Motor neuron (in vitro differentiated cells): Measurements from ENCODE around the gene BLMH. TPM values are rescaled to one million over a fixed set of nuclear protein-coding genes. Genes with fewer than 3 reads are reported as not detected.

Source experiments
- ATAC-seq, 8 experiments: fragments of 200-7000 bp; cut with Tn5 transposase; replicated peaks in 6 of 8; 2 replicates each; pipeline ENCODE4 v1.8.0; 2021; ENCODE audit warnings: mild to moderate bottlenecking in 8 of 8, moderate library complexity in 8 of 8
- H3K27ac ChIP-seq, 2 donors: fragments of 250-450 bp; sonication (Bioruptor Pico); 2 replicates each; pipeline ENCODE4 v1.9.0; 2021; ENCODE audit warnings: antibody characterized with exemption in 2 of 2, mild to moderate bottlenecking in 2 of 2, moderate library complexity in 1 of 2
- H3K4me1 ChIP-seq, 2 donors: fragments of 250-450 bp; sonication (Bioruptor Pico); replicated peaks in 1 of 2; 2 replicates each; pipeline ENCODE4 v1.6.1; 2021; ENCODE audit warnings: antibody characterized with exemption in 2 of 2, mild to moderate bottlenecking in 2 of 2, moderate library complexity in 1 of 2
- H3K4me3 ChIP-seq, 5 donors: fragments of 250-450 bp; sonication (Bioruptor Pico); 2 replicates each; pipeline ENCODE4 v1.9.0; 2021; ENCODE audit warnings: antibody characterized with exemption in 5 of 5, mild to moderate bottlenecking in 5 of 5, moderate library complexity in 4 of 5
- WGBS, 10 experiments: fragments of 450-650 bp; shearing (Covaris generic); methylation state at CpG; one replicate each; pipeline ENCODE4 v1.0.0; 2022; 5-methylcytosine and 5-hydroxymethylcytosine counted together
- in situ Hi-C, 9 experiments: fragments of 400-800 bp; cut with MboI; loops; one replicate each; pipeline ENCODE4 v1.15.0; 2021; ENCODE audit warnings: low sequenced_read_pairs in 9 of 9, low pct_unique_long_range_greater_than_20kb in 2 of 9; ENCODE audit not compliant: unreplicated experiment in 9 of 9
- total RNA-seq, 8 experiments: library from RNA; unstranded; fragments of 300-600 nt; gene quantifications; 2 replicates each; pipeline versions ENCODE4 v1.2.3 to v1.2.4, GENCODE V29; 2022

The BLMH gene
- total RNA-seq, 8 experiments from 2014 or later, result 21.9 to 69.2 (median 32.5) TPM

GRCh38 chr17:30199600-30199999, 92.1 kb downstream of the BLMH start:
- WGBS, 10 experiments, result 40 to 93% (median 73%) methylated on average over 1 to 5 of the region's 5 CpGs; no CpG with 5 or more reads in 2 of the 10 experiments
- no peaks in the 10 kb centered on the region for H3K4me1 ChIP-seq
- H3K27ac ChIP-seq, result no peak overlapping the region
- H3K4me3 ChIP-seq, result no peak overlapping the region
- in situ Hi-C loops, result no loop called here
- ATAC-seq, result no peak

Other genes with a start within 250 kb of the BLMH start
- gene NSRP1, start 175.1 kb downstream of the BLMH start, total RNA-seq, result 10 to 100 TPM in 6 of 8 experiments, 1 to 10 TPM in 2; 6.3 to 48.1 (median 17.3) TPM
- gene SLC6A4, start 56.2 kb downstream of the BLMH start, total RNA-seq, result under 1 TPM; 0.11 to 0.62 (median 0.29) TPM
- gene TMIGD1, start 42.1 kb upstream of the BLMH start, total RNA-seq, result not detected
- 100 to 1,000 TPM in 1 of 8 experiments, 10 to 100 TPM in 7; 20.6 to 142 (median 37.6) TPM for gene CPD, start 87.0 kb upstream of the BLMH start, total RNA-seq
- gene GOSR1, start 185.5 kb upstream of the BLMH start, total RNA-seq, result 10 to 100 TPM; 25.7 to 57.7 (median 34.5) TPM